Type B pancreatic cell (in vitro differentiated cells): ENCODE data around the gene RWDD4. TPM values are rescaled to one million over a fixed set of nuclear protein-coding genes. Genes with fewer than 3 reads are reported as not detected.

Source experiments
- DNase-seq: peaks from one replicate; pipeline ENCODE4 v3.0.0; 2021; ENCODE audit warnings: mixed read lengths; ENCODE audit not compliant: unreplicated experiment; ENCODE audit errors: extremely low spot score
- H3K27ac Mint-ChIP-seq: 2 replicates; pipeline ENCODE4 v1.8.0; 2021; ENCODE audit warnings: mild to moderate bottlenecking, mixed read lengths
- H3K27me3 Mint-ChIP-seq: 2 replicates; pipeline ENCODE4 v1.8.0; 2021; ENCODE audit warnings: mixed read lengths
- H3K36me3 Mint-ChIP-seq: 2 replicates; pipeline ENCODE4 v1.8.0; 2021; ENCODE audit warnings: mixed read lengths
- H3K4me1 Mint-ChIP-seq: one replicate; pipeline ENCODE4 v1.8.0; 2021; ENCODE audit warnings: mixed read lengths; ENCODE audit not compliant: unreplicated experiment
- H3K4me3 Mint-ChIP-seq: 2 replicates; pipeline ENCODE4 v1.8.0; 2021; ENCODE audit warnings: mild to moderate bottlenecking, mixed read lengths
- H3K9me3 Mint-ChIP-seq: 2 replicates; pipeline ENCODE4 v1.8.0; 2021; ENCODE audit warnings: mixed read lengths
- total RNA-seq: library from RNA; stranded (reverse); gene quantifications from 2 replicates; pipeline ENCODE4 v1.2.1, GENCODE V29; 2021; ENCODE audit warnings: low replicate concordance
- TF ChIP-seq, protein P1 (sequence below): fragments of 200-600 bp; sonication (generic); conservative IDR thresholded peaks from 2 replicates; pipeline ENCODE4 v1.5.0; 2021; ENCODE audit warnings: antibody characterized with exemption, mild to moderate bottlenecking

Gene RWDD4
- total RNA-seq, 1 donor from 2014 or later, result 20.5 TPM

DNA sequence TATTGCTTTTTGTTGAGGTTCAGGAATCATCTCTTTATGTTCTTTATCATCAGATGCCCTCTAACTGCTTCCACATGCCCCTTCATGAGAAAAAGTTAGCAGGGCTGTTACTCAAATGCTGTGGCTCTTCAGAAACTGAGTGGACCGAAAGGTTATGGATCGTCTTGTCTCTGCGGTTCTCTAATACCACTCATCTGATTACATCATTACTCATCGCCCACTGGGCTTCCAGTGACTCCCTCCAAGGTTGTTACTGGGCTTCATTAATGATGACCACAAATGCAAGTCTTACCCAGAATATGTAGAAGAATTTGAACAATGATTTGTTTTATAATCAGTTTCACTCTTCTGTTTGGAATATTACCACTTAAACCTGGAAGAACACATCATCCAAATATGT lies 67.7 kb downstream of the RWDD4 start:
- TF ChIP-seq, protein P1, sequence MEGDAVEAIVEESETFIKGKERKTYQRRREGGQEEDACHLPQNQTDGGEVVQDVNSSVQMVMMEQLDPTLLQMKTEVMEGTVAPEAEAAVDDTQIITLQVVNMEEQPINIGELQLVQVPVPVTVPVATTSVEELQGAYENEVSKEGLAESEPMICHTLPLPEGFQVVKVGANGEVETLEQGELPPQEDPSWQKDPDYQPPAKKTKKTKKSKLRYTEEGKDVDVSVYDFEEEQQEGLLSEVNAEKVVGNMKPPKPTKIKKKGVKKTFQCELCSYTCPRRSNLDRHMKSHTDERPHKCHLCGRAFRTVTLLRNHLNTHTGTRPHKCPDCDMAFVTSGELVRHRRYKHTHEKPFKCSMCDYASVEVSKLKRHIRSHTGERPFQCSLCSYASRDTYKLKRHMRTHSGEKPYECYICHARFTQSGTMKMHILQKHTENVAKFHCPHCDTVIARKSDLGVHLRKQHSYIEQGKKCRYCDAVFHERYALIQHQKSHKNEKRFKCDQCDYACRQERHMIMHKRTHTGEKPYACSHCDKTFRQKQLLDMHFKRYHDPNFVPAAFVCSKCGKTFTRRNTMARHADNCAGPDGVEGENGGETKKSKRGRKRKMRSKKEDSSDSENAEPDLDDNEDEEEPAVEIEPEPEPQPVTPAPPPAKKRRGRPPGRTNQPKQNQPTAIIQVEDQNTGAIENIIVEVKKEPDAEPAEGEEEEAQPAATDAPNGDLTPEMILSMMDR, result no peak
- Mint-ChIP-seq H3K27me3 (peaks cover 4% of the 10 kb centered on the region), H3K4me3 (no peak overlapping the region), H3K9me3 (no peaks in the 10 kb centered on the region), H3K4me1 (peaks cover 8% of the 10 kb centered on the region), H3K27ac (no peak overlapping the region), H3K36me3 (no peaks in the 10 kb centered on the region)
- no peak for DNase-seq

Other genes starting within 250 kb of the RWDD4 start
- 29.7 and 57.5 TPM in 2 replicates for gene CDKN2AIP, start 214.5 kb downstream of the RWDD4 start, total RNA-seq
- gene ING2, start 154.1 kb downstream of the RWDD4 start, total RNA-seq, result 16.5 and 20.4 TPM in 2 replicates
- gene TRAPPC11, start 108 bp upstream of the RWDD4 start, total RNA-seq, result 35.9 and 45.4 TPM in 2 replicates
- gene STOX2, start 246.1 kb upstream of the RWDD4 start, total RNA-seq, result 16.6 and 16.7 TPM in 2 replicates